HUDEP-2 (cell line): ENCODE results near the gene CLDN9.

Source experiments
- DNase-seq, 76 experiments: peaks; one replicate each; lab custom pipeline; 2025; ENCODE audit not compliant: unreplicated experiment in 76 of 76; lab: John Stamatoyannopoulos, UW

CLDN9 gene

GRCh38 chr16:2973605-2974318, 39.0 kb upstream of the CLDN9 start:
- DNase-seq = no peak

GRCh38 chr16:2974319-2975056, 38.2 kb upstream of the CLDN9 start:
- no peak for DNase-seq

- DNase-seq = no peak
Observed at GRCh38 chr16:2975161-2975795, 37.4 kb upstream of the CLDN9 start.

DNA sequence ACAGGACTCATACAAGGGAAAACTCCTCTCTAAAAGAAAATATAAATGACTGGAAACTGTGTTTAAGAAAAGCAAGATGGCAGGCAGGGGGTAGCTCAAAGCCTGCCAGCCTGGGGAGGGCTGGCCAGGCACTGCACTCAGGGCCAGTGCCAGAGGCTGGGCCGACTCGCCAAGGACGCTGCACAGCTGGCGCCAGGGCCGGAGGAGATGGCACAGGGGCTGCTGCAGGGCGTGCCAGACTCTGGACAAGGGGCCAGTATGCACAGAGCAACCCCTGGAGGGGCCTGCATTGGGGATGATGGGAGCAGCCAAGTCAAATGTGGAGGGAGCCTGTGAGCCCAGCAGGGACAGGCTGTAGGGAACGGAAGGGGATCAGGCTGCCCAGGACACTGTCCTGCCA, 36.5 kb upstream of the CLDN9 start:
- DNase-seq = no peak

DNA sequence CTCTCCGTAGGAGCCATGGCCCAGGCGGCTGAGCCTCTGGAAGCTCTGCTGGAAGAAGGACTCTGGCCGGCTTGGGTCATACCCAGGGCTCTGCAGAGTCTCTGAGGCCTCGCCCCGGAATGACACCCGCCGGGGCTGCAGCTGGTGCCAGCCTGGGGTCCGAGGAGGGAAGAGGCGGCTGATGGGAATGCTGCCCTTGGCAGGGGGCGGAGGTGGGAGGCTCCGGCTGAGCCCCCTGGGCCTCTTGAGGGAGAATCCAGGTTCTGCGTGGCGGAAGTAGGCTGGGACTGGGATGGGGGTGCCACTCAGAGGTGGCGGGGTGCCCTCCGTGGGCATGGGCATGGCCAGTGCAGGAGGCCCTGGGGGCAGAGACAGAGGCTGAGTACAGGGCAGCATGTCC, 36.0 kb upstream of the CLDN9 start:
- DNase-seq = no peak

- DNase-seq = no peak
Observed at GRCh38 chr16:2977440-2977839, 35.3 kb upstream of the CLDN9 start.

- DNase-seq = peak in 30 of 76 experiments; percentile 8 to 62 (median 30)
Observed at GRCh38 chr16:2979669-2980226, 33.0 kb upstream of the CLDN9 start.

DNA sequence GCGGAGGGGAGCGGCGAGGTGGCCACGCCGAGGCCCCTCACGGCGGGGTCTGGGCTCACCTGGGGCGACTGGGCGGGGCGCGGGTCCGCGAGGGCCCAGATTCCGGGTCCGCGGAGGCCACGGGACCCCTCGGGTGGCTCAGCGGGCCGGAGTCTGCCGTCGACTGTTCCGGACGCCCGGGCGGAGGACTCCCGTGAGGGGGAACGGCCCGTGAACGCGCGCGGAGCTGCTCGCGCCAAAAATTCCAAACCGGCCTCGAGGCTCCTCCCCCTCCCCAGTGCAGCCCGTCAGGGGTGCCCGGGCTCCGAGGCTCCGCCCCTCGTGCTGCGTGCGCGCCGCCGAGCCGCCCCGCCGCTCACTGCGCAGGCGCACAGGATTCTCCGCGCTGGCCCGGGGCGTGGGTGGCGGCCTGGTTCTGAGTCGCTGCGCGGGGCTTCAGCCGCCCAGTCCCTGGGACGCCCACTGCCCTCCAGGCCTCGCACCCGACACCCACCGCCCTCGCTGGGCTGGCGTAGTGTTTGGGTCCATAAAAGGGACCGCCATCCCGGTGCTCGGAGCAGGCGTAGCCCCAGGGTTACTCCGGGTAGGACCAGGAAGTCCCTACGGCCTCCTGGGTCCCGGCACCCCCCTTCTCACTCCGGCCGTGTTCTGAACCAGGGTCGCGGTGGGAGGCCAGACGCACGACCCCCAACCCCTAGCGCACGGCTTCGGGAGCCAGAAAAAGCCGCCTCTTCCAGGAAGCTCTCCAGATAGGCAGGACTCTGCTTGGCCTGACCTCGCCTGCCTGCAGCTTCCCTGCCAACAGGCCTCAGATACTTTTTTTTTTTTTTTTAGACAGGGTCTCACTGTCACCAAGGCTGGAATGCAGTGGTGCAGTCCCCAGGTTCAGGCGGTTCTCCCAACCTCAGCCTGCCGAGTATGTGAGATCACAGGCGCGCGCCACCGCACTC, 32.2 kb upstream of the CLDN9 start, which contains the start of gene PKMYT1:
TSS of gene PKMYT1 (minus strand) at position 220 of the 950 bp plus-strand sequence. CDS start 789 bp downstream, outside the sequence.
- DNase-seq = peak in 73 of 76 experiments; percentile 51 to 96 (median 87)

DNA sequence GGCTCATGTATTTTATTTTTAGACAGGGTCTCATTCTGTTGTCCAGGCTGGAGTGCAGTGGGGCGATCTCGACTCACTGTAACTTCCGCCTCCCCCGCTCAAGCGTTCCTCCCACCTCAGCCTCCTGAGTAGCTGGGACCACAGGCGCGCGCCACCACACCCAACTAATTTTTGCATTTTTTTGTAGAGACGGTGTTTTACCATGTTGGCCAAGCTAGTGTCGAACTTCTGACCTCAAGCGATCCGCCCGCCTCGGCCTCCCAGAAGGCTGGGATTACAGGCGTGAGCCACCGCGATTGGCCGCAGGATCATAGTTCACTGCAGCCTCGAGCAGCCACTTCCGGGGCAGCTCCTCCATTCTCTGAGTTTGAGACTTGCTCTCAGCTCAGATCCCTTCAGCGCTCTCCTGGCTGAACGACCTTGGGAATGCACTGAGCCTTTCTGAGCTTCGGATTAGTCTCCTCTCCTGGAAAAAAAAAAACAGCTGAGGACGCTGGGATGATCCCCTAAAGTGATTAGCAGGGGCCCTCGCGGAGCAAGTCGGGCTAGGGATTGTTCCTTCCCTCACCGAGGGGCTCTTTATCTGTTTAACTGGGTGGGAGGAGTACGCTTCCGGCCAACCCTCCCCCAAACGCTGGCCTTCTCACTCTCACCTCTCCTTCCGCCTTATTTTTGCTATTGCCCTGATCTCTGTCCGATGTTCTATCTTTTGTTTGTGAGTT, 31.4 kb upstream of the CLDN9 start:
- no peak for DNase-seq

DNA sequence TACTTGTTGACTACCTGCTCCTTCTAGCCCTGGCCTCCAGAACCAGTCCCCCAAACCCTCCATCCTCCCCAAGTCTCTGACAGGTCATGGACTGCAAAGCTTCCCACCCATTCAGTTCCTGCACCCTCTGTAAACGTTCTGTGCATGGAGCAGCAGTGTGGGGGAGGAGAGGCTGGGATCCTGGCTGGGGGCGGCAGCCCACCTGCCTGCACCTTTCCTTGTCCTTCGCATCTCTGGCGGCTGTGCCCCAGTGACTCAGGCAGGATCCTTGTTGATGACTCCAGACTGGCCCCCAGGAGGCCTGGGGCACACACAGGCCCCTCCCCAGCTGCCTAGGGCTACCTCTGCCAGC, 30.8 kb upstream of the CLDN9 start:
- no peak for DNase-seq

- DNase-seq = no peak
Observed at GRCh38 chr16:2982402-2982801, 30.3 kb upstream of the CLDN9 start.

- peak in 65 of 76 experiments; percentile 15 to 85 (median 62) for DNase-seq
Observed at GRCh38 chr16:2983706-2984136, 29.0 kb upstream of the CLDN9 start.

DNA sequence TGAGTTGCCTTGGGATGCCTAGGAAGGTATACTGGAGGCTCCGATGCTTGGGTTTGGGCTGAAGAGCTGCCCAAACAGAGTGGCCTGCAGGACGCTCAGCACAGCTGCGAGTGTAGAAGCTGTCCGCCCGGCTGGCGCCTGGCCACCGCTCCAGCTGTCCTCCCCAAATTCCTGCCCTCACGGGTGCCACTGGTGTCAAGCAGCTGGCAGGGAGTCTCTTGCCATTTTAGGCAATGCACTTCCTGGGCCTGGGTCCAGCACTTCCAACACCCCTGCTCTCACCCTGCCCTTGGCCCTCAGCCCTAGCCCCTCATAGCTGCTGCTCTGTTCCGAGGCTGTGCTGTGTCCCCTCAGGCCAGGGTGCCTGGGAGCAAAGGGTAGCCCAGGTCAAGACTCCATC, 27.3 kb upstream of the CLDN9 start:
- no peak for DNase-seq

GRCh38 chr16:2985893-2986355, 26.8 kb upstream of the CLDN9 start:
- DNase-seq = no peak

DNA sequence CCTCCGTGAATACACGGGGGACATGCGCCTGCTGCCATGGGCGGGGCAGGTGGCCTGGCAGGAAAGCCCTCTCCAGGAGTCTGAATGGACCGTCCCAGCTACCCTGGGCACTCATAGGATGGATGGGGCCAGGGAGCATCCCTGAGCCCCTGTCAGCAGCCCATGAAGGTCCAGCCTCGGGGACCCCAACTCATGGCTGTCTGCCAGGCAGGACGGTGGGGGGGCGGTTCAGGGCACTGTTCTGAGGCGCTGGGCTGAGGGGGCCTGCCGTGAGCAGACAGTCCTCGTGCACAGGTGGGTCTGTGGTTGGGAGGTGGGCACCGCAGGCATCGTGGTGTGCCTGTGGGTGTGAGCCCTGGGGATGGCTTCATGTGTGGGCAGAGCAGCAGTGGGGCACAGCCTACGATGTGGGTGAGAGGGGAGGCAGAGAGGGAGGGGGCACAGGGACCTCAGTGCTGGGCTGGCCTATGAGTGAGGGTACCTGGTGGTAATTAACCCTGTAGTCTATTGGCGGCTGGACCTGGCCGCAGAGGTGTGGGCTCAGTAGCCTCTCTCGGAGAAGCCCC, 26.0 kb upstream of the CLDN9 start:
- no peak for DNase-seq

- DNase-seq = no peak
Observed at GRCh38 chr16:2987286-2987685, 25.4 kb upstream of the CLDN9 start.

- DNase-seq = no peak
Observed at GRCh38 chr16:2987833-2988232, 24.9 kb upstream of the CLDN9 start.

DNA sequence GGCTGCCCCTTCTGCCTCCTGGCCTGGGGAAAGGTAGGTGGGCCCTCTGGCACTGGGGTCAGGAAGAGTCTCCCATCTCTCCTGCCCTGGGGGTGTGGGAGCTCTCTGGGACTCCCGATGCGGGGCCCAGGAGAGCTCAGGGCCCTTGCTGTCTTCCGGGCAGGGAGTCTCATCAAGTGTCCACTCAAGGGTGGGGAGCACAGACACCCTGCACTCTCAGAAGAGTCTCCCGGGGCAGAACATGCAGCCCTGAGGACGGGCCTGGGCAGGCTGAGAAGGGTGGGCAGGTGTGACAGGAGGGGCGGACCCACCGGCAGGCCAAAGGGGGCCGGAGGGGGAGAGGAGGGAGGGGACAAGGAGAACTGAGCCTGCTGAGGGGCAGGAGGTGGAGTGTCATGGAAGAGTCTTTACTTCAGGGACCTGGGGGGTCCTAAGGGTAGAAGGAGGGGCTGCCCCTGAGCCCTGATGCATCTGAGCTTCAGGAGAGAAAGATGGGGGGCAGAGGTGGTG, 24.1 kb upstream of the CLDN9 start:
- no peak for DNase-seq

GRCh38 chr16:2990891-2991290, 21.8 kb upstream of the CLDN9 start:
- no peak for DNase-seq
